ENCODE data around the gene BRAF. TPM values are rescaled to one million over a fixed set of nuclear protein-coding genes. Genes with fewer than 3 reads are reported as not detected.

The BRAF gene
- total RNA-seq, 1 donor from 2014 or later = 48.0 TPM

DNA sequence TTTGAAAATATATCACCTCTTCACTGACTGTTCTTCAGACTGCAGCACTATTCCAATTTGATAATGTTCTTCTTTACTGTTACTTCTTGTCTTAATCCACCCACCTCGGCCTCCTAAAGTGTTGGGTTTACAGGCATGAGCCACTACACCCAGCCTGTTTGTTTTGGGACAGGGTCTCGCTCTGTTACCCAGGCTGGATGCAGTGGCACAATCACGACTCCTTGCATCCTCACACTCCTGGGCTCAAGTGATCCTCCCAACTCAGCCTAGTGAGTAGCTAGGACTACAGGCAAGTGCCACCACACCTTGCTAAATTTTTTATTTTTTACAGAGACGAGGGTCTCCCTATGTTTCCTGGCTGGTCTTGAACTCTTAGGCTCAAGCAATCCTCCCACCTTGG is 150.4 kb downstream of the BRAF start:
- Histone ChIP-seq H3K4me1 (no peaks in the 10 kb centered on the region), H3K9ac (no peak overlapping the region), H3K4me3 (no peak overlapping the region), H4K20me1 (ENCODE audit: low read depth) (no peaks in the 10 kb centered on the region), H3K36me3 (peaks cover 11% of the 10 kb centered on the region), H2AFZ (replicated peaks) (no peak overlapping the region), H3K9me3 (ENCODE audit: low read depth) (no peaks in the 10 kb centered on the region), H3K79me2 (ENCODE audit: low read depth) (no peaks in the 10 kb centered on the region), H3K4me2 (no peak overlapping the region), H3K27ac (no peak overlapping the region), H3K27me3 (no peaks in the 10 kb centered on the region), H3F3A (ENCODE audit: low read depth) (no peaks in the 10 kb centered on the region)
- Mint-ChIP-seq H3K4me3 (no peak overlapping the region), H3K27me3 (ENCODE audit: insufficient read depth, low read depth) (peaks cover under 1% of the 10 kb centered on the region), H3K9me3 (no peaks in the 10 kb centered on the region), H3K4me1 (no peaks in the 10 kb centered on the region), H3K36me3 (peaks cover 5% of the 10 kb centered on the region), H3K27ac (no peak overlapping the region)
- DNase-seq (ENCODE audit: low spot score) = no peak
- TF ChIP-seq EZH2phosphoT487 (IDR thresholded peaks at IDR 0.05) (no peak), EZH2 (IDR thresholded peaks at IDR 0.05) (no peak)
- TF ChIP-seq, protein P1, sequence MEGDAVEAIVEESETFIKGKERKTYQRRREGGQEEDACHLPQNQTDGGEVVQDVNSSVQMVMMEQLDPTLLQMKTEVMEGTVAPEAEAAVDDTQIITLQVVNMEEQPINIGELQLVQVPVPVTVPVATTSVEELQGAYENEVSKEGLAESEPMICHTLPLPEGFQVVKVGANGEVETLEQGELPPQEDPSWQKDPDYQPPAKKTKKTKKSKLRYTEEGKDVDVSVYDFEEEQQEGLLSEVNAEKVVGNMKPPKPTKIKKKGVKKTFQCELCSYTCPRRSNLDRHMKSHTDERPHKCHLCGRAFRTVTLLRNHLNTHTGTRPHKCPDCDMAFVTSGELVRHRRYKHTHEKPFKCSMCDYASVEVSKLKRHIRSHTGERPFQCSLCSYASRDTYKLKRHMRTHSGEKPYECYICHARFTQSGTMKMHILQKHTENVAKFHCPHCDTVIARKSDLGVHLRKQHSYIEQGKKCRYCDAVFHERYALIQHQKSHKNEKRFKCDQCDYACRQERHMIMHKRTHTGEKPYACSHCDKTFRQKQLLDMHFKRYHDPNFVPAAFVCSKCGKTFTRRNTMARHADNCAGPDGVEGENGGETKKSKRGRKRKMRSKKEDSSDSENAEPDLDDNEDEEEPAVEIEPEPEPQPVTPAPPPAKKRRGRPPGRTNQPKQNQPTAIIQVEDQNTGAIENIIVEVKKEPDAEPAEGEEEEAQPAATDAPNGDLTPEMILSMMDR (IDR thresholded peaks at IDR 0.05) = no peak

DNA sequence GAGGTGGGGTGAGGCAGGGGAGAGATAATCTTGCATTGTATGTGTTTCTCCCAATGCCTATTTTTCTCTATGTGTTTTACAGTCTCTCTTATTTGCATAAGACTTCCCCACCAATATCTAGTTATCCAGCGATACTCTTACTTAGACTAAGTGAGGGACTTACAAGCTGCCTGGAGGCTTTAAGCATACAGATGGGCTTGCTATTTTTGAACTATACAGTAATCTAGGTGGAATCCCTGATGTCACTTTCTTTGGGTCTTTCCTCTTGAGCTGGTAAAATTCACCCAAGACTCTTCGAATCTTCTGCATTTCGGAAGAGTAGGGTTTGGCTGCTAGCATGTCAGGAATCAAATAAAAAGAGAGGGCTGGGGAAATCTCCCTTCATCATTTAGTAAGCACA is 151.6 kb downstream of the BRAF start:
- peaks cover 3% of the 10 kb centered on the region for H3K27me3 Mint-ChIP-seq (ENCODE audit: insufficient read depth, low read depth)
- H3K4me1 ChIP-seq = no peaks in the 10 kb centered on the region
- no peak overlapping the region for H3K27ac Mint-ChIP-seq
- no peak for DNase-seq (ENCODE audit: low spot score)
- no peaks in the 10 kb centered on the region for H3F3A ChIP-seq (ENCODE audit: low read depth)
- peaks cover 9% of the 10 kb centered on the region for H3K36me3 Mint-ChIP-seq
- no peak overlapping the region for H3K9ac ChIP-seq
- H3K4me1 Mint-ChIP-seq = no peaks in the 10 kb centered on the region
- H3K9me3 Mint-ChIP-seq = no peaks in the 10 kb centered on the region
- no peak overlapping the region for H3K4me2 ChIP-seq
- H3K27me3 ChIP-seq = no peaks in the 10 kb centered on the region
- H2AFZ ChIP-seq (replicated peaks) = no peak overlapping the region
- H3K4me3 ChIP-seq = no peak overlapping the region
- no peaks in the 10 kb centered on the region for H3K79me2 ChIP-seq (ENCODE audit: low read depth)
- no peak overlapping the region for H3K4me3 Mint-ChIP-seq
- no peaks in the 10 kb centered on the region for H3K9me3 ChIP-seq (ENCODE audit: low read depth)
- no peaks in the 10 kb centered on the region for H4K20me1 ChIP-seq (ENCODE audit: low read depth)
- peaks cover 11% of the 10 kb centered on the region for H3K36me3 ChIP-seq
- H3K27ac ChIP-seq = no peak overlapping the region
- TF ChIP-seq, protein P1 (IDR thresholded peaks at IDR 0.05) = no peak
- TF ChIP-seq EZH2 (IDR thresholded peaks at IDR 0.05) = no peak
- no peak for TF ChIP-seq EZH2phosphoT487 (IDR thresholded peaks at IDR 0.05)

DNA sequence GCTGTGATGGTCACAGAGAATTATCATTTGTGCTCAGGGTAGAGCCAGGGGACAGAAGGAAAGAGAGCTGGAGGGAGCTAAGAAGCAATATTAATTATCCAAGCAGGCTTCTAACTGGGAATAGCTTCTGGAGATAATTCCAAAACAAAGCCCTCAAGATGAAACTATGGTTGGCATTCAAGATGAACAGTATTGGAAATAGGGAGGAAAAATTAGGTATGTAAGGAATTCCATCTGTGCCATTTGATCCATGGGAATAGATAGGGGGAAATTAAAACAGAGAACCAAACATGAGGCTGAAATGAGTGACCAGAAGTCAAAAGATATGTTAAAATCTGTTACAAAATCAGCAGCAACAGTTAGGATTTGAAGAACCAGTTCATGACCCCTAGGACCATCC is 152.9 kb downstream of the BRAF start:
- Mint-ChIP-seq H3K27me3 (ENCODE audit: insufficient read depth, low read depth) (peaks cover 6% of the 10 kb centered on the region), H3K27ac (no peak overlapping the region), H3K36me3 (peaks cover 16% of the 10 kb centered on the region), H3K9me3 (peaks cover 5% of the 10 kb centered on the region), H3K4me1 (no peaks in the 10 kb centered on the region), H3K4me3 (no peak overlapping the region)
- Histone ChIP-seq H3K79me2 (ENCODE audit: low read depth) (no peaks in the 10 kb centered on the region), H3K4me1 (no peaks in the 10 kb centered on the region), H3K4me2 (no peak overlapping the region), H2AFZ (replicated peaks) (no peak overlapping the region), H3K9ac (no peak overlapping the region), H3K27me3 (no peaks in the 10 kb centered on the region), H3K4me3 (no peak overlapping the region), H3K9me3 (ENCODE audit: low read depth) (no peaks in the 10 kb centered on the region), H3K36me3 (peaks cover 11% of the 10 kb centered on the region), H3K27ac (no peak overlapping the region), H4K20me1 (ENCODE audit: low read depth) (no peaks in the 10 kb centered on the region), H3F3A (ENCODE audit: low read depth) (no peaks in the 10 kb centered on the region)
- DNase-seq (ENCODE audit: low spot score) = no peak
- TF ChIP-seq, protein P1 (IDR thresholded peaks at IDR 0.05) = no peak
- TF ChIP-seq EZH2phosphoT487 (IDR thresholded peaks at IDR 0.05) (no peak), EZH2 (IDR thresholded peaks at IDR 0.05) (no peak)
